ENCODE data around the gene PIP. TPM values are rescaled to one million over a fixed set of nuclear protein-coding genes. Genes with fewer than 3 reads are reported as not detected.

PIP gene
- total RNA-seq, 1 experiment from 2014 or later: not detected

DNA sequence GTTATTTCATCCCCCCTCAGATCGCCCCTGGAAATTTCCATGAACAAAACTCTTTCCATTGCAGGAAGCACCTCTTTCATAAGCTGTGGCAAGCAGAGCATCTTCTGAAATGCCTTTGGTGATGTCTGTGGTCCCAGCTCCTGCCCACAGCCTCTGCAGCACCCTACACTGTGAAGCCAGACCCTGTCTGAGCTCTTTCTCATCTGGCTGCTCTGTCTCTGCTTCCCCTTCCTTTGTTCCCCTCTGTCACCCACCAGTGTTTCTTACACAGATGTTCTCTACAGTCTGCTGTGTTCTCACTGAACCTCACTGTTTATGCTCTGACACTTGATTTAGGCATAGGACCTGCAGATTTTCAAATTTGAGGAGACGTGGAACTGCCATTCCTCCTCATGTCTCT is 49.5 kb downstream of the PIP start:
- intact Hi-C loops (cut with micrococcal nuclease; ENCODE audit: unreplicated experiment): no loop called here
- DNase-seq: no peak
- TF ChIP-seq CTCF (IDR thresholded peaks at IDR 0.05; ENCODE audit: unreplicated experiment): no peak
- CTCF ChIA-PET: no interaction called here
- Mint-ChIP-seq H3K27ac (ENCODE audit: unreplicated experiment) (no peak overlapping the region), H3K27me3 (ENCODE audit: unreplicated experiment) (peaks cover 27% of the 10 kb centered on the region), H3K4me1 (ENCODE audit: low read depth, unreplicated experiment) (no peaks in the 10 kb centered on the region), H3K4me3 (ENCODE audit: low read depth, unreplicated experiment) (no peak overlapping the region), H3K36me3 (ENCODE audit: insufficient read depth, unreplicated experiment) (no peaks in the 10 kb centered on the region), H3K9me3 (ENCODE audit: low read depth, unreplicated experiment) (peaks cover 4% of the 10 kb centered on the region)
- no TSS peak for BruUV-seq (replicated peaks)

GRCh38 chr7:143183024-143183423 is 51.1 kb downstream of the PIP start, which contains the start of gene TAS2R39:
Gene TAS2R39 (plus strand): TSS chr7:143183419. CDS start chr7:143183419, 0 bp downstream.
- Mint-ChIP-seq H3K36me3 (ENCODE audit: insufficient read depth, unreplicated experiment) (no peaks in the 10 kb centered on the region), H3K4me3 (ENCODE audit: low read depth, unreplicated experiment) (no peak within 1 kb of the TSS), H3K9me3 (ENCODE audit: low read depth, unreplicated experiment) (peaks cover 4% of the 10 kb centered on the region), H3K27ac (ENCODE audit: unreplicated experiment) (no peak within 1 kb of the TSS), H3K27me3 (ENCODE audit: unreplicated experiment) (peaks cover 34% of the 10 kb centered on the region), H3K4me1 (ENCODE audit: low read depth, unreplicated experiment) (no peaks in the 10 kb centered on the region)
- CTCF ChIA-PET: no interaction called here
- no TSS peak for BruUV-seq (replicated peaks)
- no peak for TF ChIP-seq CTCF (IDR thresholded peaks at IDR 0.05; ENCODE audit: unreplicated experiment)
- intact Hi-C loops (cut with micrococcal nuclease; ENCODE audit: unreplicated experiment): no loop called here
- DNase-seq: no peak

DNA sequence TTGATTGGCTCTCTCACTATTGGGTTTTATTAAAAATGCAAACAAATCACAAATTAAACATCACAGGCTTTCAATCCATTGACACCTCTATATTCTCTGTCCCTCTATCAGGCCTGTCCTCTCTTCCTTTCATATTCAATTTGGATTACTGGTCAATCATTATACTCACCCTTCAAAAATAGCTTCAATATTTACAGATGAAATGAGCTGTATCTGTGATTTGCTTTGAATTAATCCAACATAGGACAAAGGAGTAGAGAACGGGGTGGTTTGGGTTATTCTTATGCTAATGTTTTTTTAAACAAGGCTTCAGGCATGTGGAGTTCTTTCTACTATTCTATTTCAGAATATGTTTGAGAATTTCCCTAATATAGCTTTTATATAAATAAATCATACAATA is 53.7 kb downstream of the PIP start:
- Mint-ChIP-seq H3K4me1 (ENCODE audit: low read depth, unreplicated experiment) (no peaks in the 10 kb centered on the region), H3K4me3 (ENCODE audit: low read depth, unreplicated experiment) (no peak overlapping the region), H3K9me3 (ENCODE audit: low read depth, unreplicated experiment) (peaks cover 2% of the 10 kb centered on the region), H3K27ac (ENCODE audit: unreplicated experiment) (no peak overlapping the region), H3K27me3 (ENCODE audit: unreplicated experiment) (peaks cover 34% of the 10 kb centered on the region), H3K36me3 (ENCODE audit: insufficient read depth, unreplicated experiment) (no peaks in the 10 kb centered on the region)
- intact Hi-C loops (cut with micrococcal nuclease; ENCODE audit: unreplicated experiment): loop anchor here (1.0 kb wide), 1 partner anchor 59 kb away; no protein-coding TSS in a partner anchor
- TF ChIP-seq CTCF (IDR thresholded peaks at IDR 0.05; ENCODE audit: unreplicated experiment): no peak
- DNase-seq: no peak
- no TSS peak for BruUV-seq (replicated peaks)
- CTCF ChIA-PET: no interaction called here

- no peak overlapping the region for H3K4me3 Mint-ChIP-seq (ENCODE audit: low read depth, unreplicated experiment)
- CTCF ChIA-PET: no interaction called here
- intact Hi-C loops (cut with micrococcal nuclease; ENCODE audit: unreplicated experiment): no loop called here
- H3K27me3 Mint-ChIP-seq (ENCODE audit: unreplicated experiment): peaks cover 28% of the 10 kb centered on the region
- H3K27ac Mint-ChIP-seq (ENCODE audit: unreplicated experiment): no peak overlapping the region
- no peak for TF ChIP-seq CTCF (IDR thresholded peaks at IDR 0.05; ENCODE audit: unreplicated experiment)
- BruUV-seq (replicated peaks): no TSS peak
- peaks cover 2% of the 10 kb centered on the region for H3K9me3 Mint-ChIP-seq (ENCODE audit: low read depth, unreplicated experiment)
- DNase-seq: no peak
- no peaks in the 10 kb centered on the region for H3K36me3 Mint-ChIP-seq (ENCODE audit: insufficient read depth, unreplicated experiment)
- H3K4me1 Mint-ChIP-seq (ENCODE audit: low read depth, unreplicated experiment): no peaks in the 10 kb centered on the region
Measured at GRCh38 chr7:143188994-143189393, 57.1 kb downstream of the PIP start.

Other genes starting within 250 kb of the PIP start
- 1.7 TPM in 2 replicates for gene TRPV6, start 246.3 kb upstream of the PIP start, total RNA-seq (2022)
- not detected in 2 replicates for gene TRPV5, start 198.3 kb upstream of the PIP start, total RNA-seq (2022)
- not detected in 2 replicates for gene LLCFC1, start 192.6 kb upstream of the PIP start, total RNA-seq (2022)
- gene KEL, start 169.7 kb upstream of the PIP start, total RNA-seq (2022): not detected in 2 replicates
- gene OR9A2, start 104.9 kb upstream of the PIP start, total RNA-seq (2022): not detected in 2 replicates
- gene OR6V1, start 79.7 kb upstream of the PIP start, total RNA-seq (2022): not detected in 2 replicates
- gene TAS2R39, start 51.3 kb downstream of the PIP start, total RNA-seq (2022): not detected in 2 replicates
- not detected in 2 replicates for gene TAS2R40, start 90.0 kb downstream of the PIP start, total RNA-seq (2022)
- 109 and 116 TPM in 2 replicates for gene GSTK1, start 131.4 kb downstream of the PIP start, total RNA-seq (2022)
- gene TMEM139, start 152.9 kb downstream of the PIP start, total RNA-seq (2022): 48.4 and 49.3 TPM in 2 replicates
- gene CASP2, start 156.3 kb downstream of the PIP start, total RNA-seq (2022): 51.3 and 53.8 TPM in 2 replicates
- 0.34 and 0.61 TPM in 2 replicates for gene CLCN1, start 184.0 kb downstream of the PIP start, total RNA-seq (2022)
- gene FAM131B, start 230.6 kb downstream of the PIP start, total RNA-seq (2022): 0.19 and 1.2 TPM in 2 replicates
- gene ZYX, start 249.3 kb downstream of the PIP start, total RNA-seq (2022): 114 and 119 TPM in 2 replicates

Data from Calu3 (cell line).